ENCODE measurements around the gene SLC25A23.
"Not testable (repeated sequence)": the region's sequence is repeated elsewhere in the genome, so short reads cannot be mapped to it uniquely, and the experiment has no call there.

Gene SLC25A23

GRCh38 chr19:6459262-6460098 lies at the start of gene SLC25A23:
TSS of gene SLC25A23 (minus strand) at chr19:6459792. CDS start at chr19:6459628, 164 bp downstream.
- peak within 1 kb of the TSS; percentile 82 for H3K9ac ChIP-seq
- peaks cover 17% of the 10 kb centered on the region for H3K9me3 ChIP-seq
- H3K36me3 ChIP-seq: peaks cover 30% of the 10 kb centered on the region
- H3K27ac ChIP-seq: peak within 1 kb of the TSS; percentile 81
- H3K27me3 ChIP-seq: no peaks in the 10 kb centered on the region
- H3K4me3 ChIP-seq: peak within 1 kb of the TSS; percentile 91
- H4K20me1 ChIP-seq: peaks cover 10% of the 10 kb centered on the region
- peak within 1 kb of the TSS; percentile 98 for H3K4me2 ChIP-seq
- TF ChIP-seq Cebpa-rat (IDR thresholded peaks at IDR 0.05): no peak
- peaks cover 22% of the 10 kb centered on the region for H3K4me1 ChIP-seq

- not testable (repeated sequence) for H3K9ac ChIP-seq, H3K4me2 ChIP-seq, H3K4me3 ChIP-seq, H3K9me3 ChIP-seq, H3K27ac ChIP-seq, H4K20me1 ChIP-seq, H3K27me3 ChIP-seq, H3K36me3 ChIP-seq
- H3K4me1 ChIP-seq: peaks cover 19% of the 10 kb centered on the region
Measured at GRCh38 chr19:6508028-6508771, 48.6 kb upstream of the SLC25A23 start.

- Histone ChIP-seq H4K20me1 (peaks cover 14% of the 10 kb centered on the region), H3K9ac (no peak overlapping the region), H3K4me1 (peaks cover 56% of the 10 kb centered on the region), H3K4me2 (peak overlapping the region; percentile 86), H3K27ac (peak overlapping the region; percentile 82; the same call in 1 of the 2 replicates), H3K27me3 (no peaks in the 10 kb centered on the region), H3K36me3 (peaks cover 19% of the 10 kb centered on the region), H3K9me3 (no peaks in the 10 kb centered on the region), H3K4me3 (no peak overlapping the region)
- no peak for TF ChIP-seq Cebpa-rat (IDR thresholded peaks at IDR 0.05)
Measured at GRCh38 chr19:6503407-6504201, 44.0 kb upstream of the SLC25A23 start.

GRCh38 chr19:6501740-6502648 lies 42.4 kb upstream of the SLC25A23 start, which contains the start of gene TUBB4A:
TSS of gene TUBB4A (minus strand) at chr19:6502309. CDS start at chr19:6502212, 97 bp downstream.
- Histone ChIP-seq H4K20me1 (peaks cover 14% of the 10 kb centered on the region), H3K4me2 (peak within 1 kb of the TSS; percentile 86), H3K4me3 (peak within 1 kb of the TSS; percentile 87), H3K9ac (peak within 1 kb of the TSS; percentile 84), H3K9me3 (no peaks in the 10 kb centered on the region), H3K27me3 (no peaks in the 10 kb centered on the region), H3K27ac (peak within 1 kb of the TSS; percentile 82), H3K4me1 (peaks cover 61% of the 10 kb centered on the region), H3K36me3 (peaks cover 30% of the 10 kb centered on the region)
- TF ChIP-seq Cebpa-rat (IDR thresholded peaks at IDR 0.05): no peak

- Histone ChIP-seq H3K36me3 (peaks cover 32% of the 10 kb centered on the region), H3K4me3 (peak overlapping the region; percentile 87), H3K9ac (peak overlapping the region; percentile 84), H3K27ac (peak overlapping the region; percentile 82), H3K4me2 (peak overlapping the region; percentile 86), H3K9me3 (no peaks in the 10 kb centered on the region), H3K4me1 (peaks cover 61% of the 10 kb centered on the region), H3K27me3 (no peaks in the 10 kb centered on the region), H4K20me1 (peaks cover 14% of the 10 kb centered on the region)
- no peak for TF ChIP-seq Cebpa-rat (IDR thresholded peaks at IDR 0.05)
Measured at GRCh38 chr19:6500837-6501739, 41.5 kb upstream of the SLC25A23 start.

GRCh38 chr19:6499052-6499790 lies 39.6 kb upstream of the SLC25A23 start:
- peaks cover 14% of the 10 kb centered on the region for H4K20me1 ChIP-seq
- H3K27ac ChIP-seq: no peak overlapping the region; the same call in 1 of the 2 replicates
- no peak for TF ChIP-seq Cebpa-rat (IDR thresholded peaks at IDR 0.05)
- H3K4me3 ChIP-seq: no peak overlapping the region
- peaks cover 51% of the 10 kb centered on the region for H3K36me3 ChIP-seq
- H3K9me3 ChIP-seq: no peaks in the 10 kb centered on the region
- H3K9ac ChIP-seq: no peak overlapping the region
- H3K27me3 ChIP-seq: no peaks in the 10 kb centered on the region
- H3K4me1 ChIP-seq: peaks cover 52% of the 10 kb centered on the region
- H3K4me2 ChIP-seq: 0 out of 2 replicates have a peak overlapping the region, but pooled peaks have one; percentile 5

- no peaks in the 10 kb centered on the region for H3K9me3 ChIP-seq
- 0 out of 2 replicates have a peak overlapping the region, but pooled peaks have one; percentile 13 for H3K4me2 ChIP-seq
- peaks cover 14% of the 10 kb centered on the region for H4K20me1 ChIP-seq
- no peak overlapping the region for H3K4me3 ChIP-seq
- H3K27ac ChIP-seq: no peak overlapping the region; the same call in 1 of the 2 replicates
- peaks cover 44% of the 10 kb centered on the region for H3K4me1 ChIP-seq
- TF ChIP-seq Cebpa-rat (IDR thresholded peaks at IDR 0.05): no peak
- no peaks in the 10 kb centered on the region for H3K27me3 ChIP-seq
- H3K9ac ChIP-seq: no peak overlapping the region; the same call in 1 of the 2 replicates
- H3K36me3 ChIP-seq: peaks cover 58% of the 10 kb centered on the region
Measured at GRCh38 chr19:6498294-6499036, 38.9 kb upstream of the SLC25A23 start.
